GM19035 (cell line): ENCODE data around the gene SUSD5.
"Not testable (repeated sequence)": the region's sequence is repeated elsewhere in the genome, so short reads cannot be mapped to it uniquely, and the experiment has no call there.

ENCODE experiments used
- ATAC-seq: cut with Tn5 transposase; IDR thresholded peaks from one replicate; pipeline ENCODE4 v1.9.1; 2021; ENCODE audit not compliant: unreplicated experiment

The SUSD5 gene

GRCh38 chr3:33196538-33196937 is 22.1 kb downstream of the SUSD5 start:
- no peak for ATAC-seq

GRCh38 chr3:33194303-33194702 is 24.3 kb downstream of the SUSD5 start:
- ATAC-seq: no peak

DNA sequence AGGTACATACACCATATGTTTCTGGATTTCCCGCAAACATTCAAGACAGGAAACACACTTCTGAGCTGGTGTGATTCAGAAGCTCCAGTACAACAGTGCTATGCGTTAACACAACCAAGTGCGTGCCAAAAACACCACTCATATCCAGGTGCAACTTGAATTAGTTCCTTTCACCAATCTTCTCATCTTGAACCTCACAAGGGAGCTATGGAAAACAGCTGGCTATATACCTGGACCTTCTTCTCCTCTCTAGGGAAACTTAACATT is 31.3 kb downstream of the SUSD5 start:
- no peak for ATAC-seq

GRCh38 chr3:33186524-33187367 is 31.9 kb downstream of the SUSD5 start:
- no peak for ATAC-seq

- ATAC-seq: no peak
Observed at GRCh38 chr3:33184863-33185262, 33.7 kb downstream of the SUSD5 start.

- ATAC-seq: not testable (repeated sequence)
Observed at GRCh38 chr3:33181641-33182040, 37.0 kb downstream of the SUSD5 start.

- ATAC-seq: no peak
Observed at GRCh38 chr3:33181229-33181628, 37.4 kb downstream of the SUSD5 start.

DNA sequence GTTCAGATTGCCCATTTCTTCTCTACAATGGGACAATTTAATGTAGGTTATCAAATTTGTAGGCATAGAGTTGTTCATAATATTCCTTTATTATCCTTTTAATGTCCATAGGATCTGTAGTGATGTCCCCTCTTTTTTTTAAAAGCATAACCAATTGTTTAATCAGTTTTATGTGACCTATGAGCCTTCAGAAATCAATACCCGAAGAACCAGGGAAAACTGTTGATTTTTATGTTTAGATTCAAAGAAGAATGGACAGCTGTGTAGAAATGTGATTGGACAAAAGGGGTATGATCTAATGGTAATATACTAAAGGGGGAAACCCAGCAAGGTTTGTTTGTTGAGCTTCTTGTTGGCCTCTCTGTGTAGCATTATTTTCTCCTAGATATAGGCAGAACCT is 39.5 kb downstream of the SUSD5 start:
- ATAC-seq: no peak

- no peak for ATAC-seq
Observed at GRCh38 chr3:33174711-33175414, 43.7 kb downstream of the SUSD5 start.

DNA sequence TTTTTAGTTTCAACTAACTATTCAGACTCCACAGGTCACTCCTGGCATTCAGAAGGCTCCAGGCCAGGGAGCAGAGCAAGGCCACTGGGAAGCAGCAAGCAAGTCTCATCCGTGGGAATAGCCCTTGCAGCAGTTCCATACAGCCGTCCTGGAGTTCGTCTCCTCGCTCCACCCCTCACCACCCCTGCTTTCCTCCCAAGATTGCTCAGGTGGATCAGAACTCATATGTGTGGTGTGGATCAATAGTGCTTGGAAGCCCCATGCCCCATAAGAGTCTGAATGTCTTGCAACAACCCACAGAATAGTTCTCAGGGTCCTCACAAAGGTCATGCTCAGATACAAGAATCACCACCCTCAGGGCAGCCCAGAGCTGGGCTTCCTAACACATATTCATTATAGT is 44.5 kb downstream of the SUSD5 start:
- ATAC-seq: no peak

GRCh38 chr3:33173672-33174071 is 44.9 kb downstream of the SUSD5 start:
- no peak for ATAC-seq

DNA sequence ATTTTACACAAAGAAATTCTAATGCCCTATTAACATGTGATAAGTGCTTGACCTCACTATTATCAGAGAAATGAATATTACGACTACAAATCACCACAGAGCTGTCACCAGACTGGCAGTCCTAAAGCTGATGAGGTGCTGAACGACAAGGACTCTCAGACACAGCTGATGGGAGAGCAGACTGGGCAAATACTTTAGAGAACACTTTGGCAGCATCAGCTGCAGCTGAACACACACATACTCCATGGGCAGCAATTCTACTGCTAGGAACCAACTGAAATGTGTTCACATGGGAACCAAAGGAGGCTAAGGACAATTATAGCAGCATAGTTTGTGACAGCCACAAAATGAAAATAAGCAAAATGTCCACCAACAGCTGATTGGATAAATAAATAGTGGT is 45.5 kb downstream of the SUSD5 start:
- ATAC-seq: no peak

- ATAC-seq: no peak
Observed at GRCh38 chr3:33171580-33171979, 47.0 kb downstream of the SUSD5 start.

GRCh38 chr3:33170531-33170930 is 48.1 kb downstream of the SUSD5 start:
- no peak for ATAC-seq

- no peak for ATAC-seq
Observed at GRCh38 chr3:33167716-33168336, 50.8 kb downstream of the SUSD5 start.

DNA sequence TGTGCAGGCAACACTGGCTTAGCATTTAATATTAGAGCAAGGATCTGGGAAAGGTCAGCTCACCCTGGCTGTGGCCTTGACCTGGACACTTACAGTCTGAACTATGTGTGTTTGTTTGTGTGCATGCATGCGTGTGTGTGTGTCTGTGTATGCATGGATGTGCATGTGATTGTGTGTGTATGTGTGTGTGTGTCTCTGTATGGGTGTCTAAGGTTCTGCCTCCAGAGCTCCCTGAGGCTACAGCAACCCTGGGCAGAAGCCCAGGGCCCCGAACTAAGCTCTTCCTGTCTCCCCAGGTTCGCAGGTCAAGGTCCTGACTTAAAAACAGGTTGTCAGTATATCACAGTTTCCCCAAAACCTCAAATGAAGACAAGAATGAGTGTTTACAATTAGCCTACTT is 51.3 kb downstream of the SUSD5 start:
- ATAC-seq: no peak

GRCh38 chr3:33166095-33166494 is 52.5 kb downstream of the SUSD5 start:
- no peak for ATAC-seq

DNA sequence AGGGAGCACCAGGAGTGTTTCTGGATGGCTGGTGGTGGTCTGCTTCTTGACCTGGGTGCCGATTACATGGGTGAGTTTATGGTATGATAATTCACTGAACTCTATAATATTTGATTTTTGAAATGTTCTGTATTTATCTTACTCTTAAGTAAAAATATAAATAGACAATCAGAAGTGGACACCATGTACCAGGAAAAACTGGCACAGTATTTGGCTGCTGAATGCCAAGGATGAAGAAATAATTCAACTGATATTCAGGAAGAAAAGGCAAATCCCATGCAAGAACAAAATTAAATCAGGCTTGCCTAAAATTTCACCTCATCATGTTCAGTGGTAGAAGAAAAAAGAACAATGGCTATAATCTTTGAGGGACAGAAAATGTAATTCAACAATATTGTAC is 53.2 kb downstream of the SUSD5 start:
- no peak for ATAC-seq

DNA sequence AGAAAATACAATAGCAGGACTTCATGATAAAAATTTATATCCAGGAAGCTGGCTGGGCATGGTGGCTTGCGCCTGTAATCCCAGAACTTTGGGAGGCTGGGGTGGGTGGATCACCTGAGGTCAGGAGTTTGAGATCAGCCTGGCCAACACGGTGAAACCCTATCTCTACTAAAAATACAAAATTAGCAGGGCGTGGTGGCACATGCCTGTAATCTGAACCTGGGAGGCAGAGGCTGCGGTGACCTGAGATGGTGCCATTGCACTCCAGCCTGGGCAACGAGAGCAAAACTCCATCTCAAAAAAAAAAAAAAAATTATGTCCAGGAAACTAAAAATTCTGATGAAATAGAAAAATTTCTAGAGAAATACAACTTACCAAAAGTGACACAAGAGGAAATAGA is 56.0 kb downstream of the SUSD5 start:
- ATAC-seq: not testable (repeated sequence)

GRCh38 chr3:33159981-33160380 is 58.6 kb downstream of the SUSD5 start:
- ATAC-seq: no peak

DNA sequence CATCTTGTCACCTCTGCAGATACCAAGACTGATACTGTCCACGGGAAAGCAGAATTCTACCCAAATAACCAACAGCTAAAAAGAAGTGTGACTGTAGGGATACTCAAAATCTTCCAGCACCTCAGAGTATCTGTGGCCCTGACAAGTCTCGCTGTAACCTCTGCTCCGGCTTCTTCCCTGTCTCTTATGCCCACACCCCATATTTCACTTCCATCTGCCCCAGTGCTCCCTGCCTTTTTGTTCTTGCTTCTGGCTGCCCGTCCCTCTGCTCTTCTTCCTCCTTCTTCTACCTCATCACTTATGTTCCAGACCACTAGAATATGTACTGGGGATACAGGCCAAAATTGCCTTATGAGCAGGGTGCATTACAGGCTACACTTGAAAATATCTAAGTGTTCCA is 59.4 kb downstream of the SUSD5 start:
- no peak for ATAC-seq

DNA sequence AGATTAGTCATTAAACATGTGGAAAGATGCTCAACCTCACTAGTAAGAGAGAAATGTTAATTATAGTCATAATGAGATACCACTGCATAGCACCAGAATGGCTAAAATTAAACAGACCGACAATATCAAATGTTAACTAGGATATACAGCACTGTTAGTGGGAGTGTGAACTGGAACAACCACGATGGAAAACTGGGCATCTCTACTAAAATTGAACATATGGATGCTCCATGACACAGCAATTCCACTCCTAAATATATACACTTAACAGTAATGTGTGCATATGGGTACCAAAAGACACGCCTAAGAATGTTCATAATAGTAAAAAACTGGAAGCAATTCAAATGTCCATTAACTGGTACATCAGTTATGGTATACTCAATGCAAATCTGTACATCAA is 63.3 kb downstream of the SUSD5 start:
- no peak for ATAC-seq
